H1 (cell line): Measurements from ENCODE around the gene RABGAP1. TPM values are rescaled to one million over a fixed set of nuclear protein-coding genes. Genes with fewer than 3 reads are reported as not detected.

ENCODE experiments used
- CTCF ChIA-PET: fragments of 300-600 bp; sonication (Branson Sonifier 250); formaldehyde crosslinking; loops from one replicate; lab custom pipeline; 2021; ENCODE audit not compliant: partially characterized antibody; lab: Charles Lee
- POLR2A ChIA-PET: fragments of 300-600 bp; sonication (Branson Sonifier 250); formaldehyde crosslinking; loops from one replicate; lab custom pipeline; 2021; ENCODE audit warnings: inconsistent platforms; ENCODE audit not compliant: partially characterized antibody; lab: Charles Lee
- DNase-seq, 2 experiments: peaks; one replicate each; pipeline versions ENCODE4 v3.0.0 to v3.0.0-alpha.2; 2010 to 2022; ENCODE audit warnings: low spot score in 2 of 2, low read depth in 1 of 2, mixed read lengths in 1 of 2
- FAIRE-seq: peaks from 2 replicates; lab custom pipeline; 2011; peaks lifted over from hg19 to GRCh38; lab: Jason Lieb, UNC
- H2AFZ ChIP-seq: 2 replicates; pipeline ENCODE4 v1.8.1; 2012; ENCODE audit warnings: low read length, inconsistent platforms
- H2AK5ac ChIP-seq: 2 replicates; pipeline ENCODE4 v1.6.1; 2013; ENCODE audit warnings: low read depth, low read length
- H2BK120ac ChIP-seq: replicated peaks from 2 replicates; pipeline ENCODE3; 2013; ENCODE audit warnings: low read depth, low read length, inconsistent platforms
- H2BK12ac ChIP-seq: 2 replicates; pipeline ENCODE4 v1.6.1; 2013; ENCODE audit warnings: low read depth, low read length
- H2BK15ac ChIP-seq: 2 replicates; pipeline ENCODE4 v1.6.1; 2013; ENCODE audit warnings: low read length
- H2BK20ac ChIP-seq: 2 replicates; pipeline ENCODE4 v1.6.1; 2013; ENCODE audit warnings: low read length
- H2BK5ac ChIP-seq: 2 replicates; pipeline ENCODE4 v1.6.1; 2013; ENCODE audit warnings: low read depth, low read length
- H3K14ac ChIP-seq: 2 replicates; pipeline ENCODE4 v1.6.1; 2013; ENCODE audit warnings: inconsistent platforms; ENCODE audit not compliant: insufficient read length
- H3K18ac ChIP-seq: 2 replicates; pipeline ENCODE4 v1.6.1; 2013; ENCODE audit warnings: low read length; ENCODE audit errors: extremely low read depth
- H3K23ac ChIP-seq: 2 replicates; pipeline ENCODE4 v1.6.1; 2013; ENCODE audit warnings: inconsistent platforms; ENCODE audit not compliant: insufficient read length
- H3K23me2 ChIP-seq: 2 replicates; pipeline ENCODE4 v1.6.1; 2013; ENCODE audit warnings: low read depth, low read length
- H3K27ac ChIP-seq: 2 replicates; pipeline ENCODE4 v1.6.1; 2011; ENCODE audit warnings: low read depth, low read length, inconsistent platforms
- H3K27me3 ChIP-seq, 4 experiments: replicated peaks in 1 of 4; 1 replicate in 1 of 4; 2 replicates in 3 of 4; pipeline versions ENCODE4 v1.6.1 to v1.8.1; 2011 to 2013; ENCODE audit warnings: low read length in 3 of 4, mild to moderate bottlenecking in 3 of 4, inconsistent platforms in 2 of 4, mixed read lengths in 2 of 4, moderate library complexity in 1 of 4; ENCODE audit not compliant: control insufficient read depth in 3 of 4, insufficient read depth in 3 of 4; ENCODE audit errors: extremely low read depth in 1 of 4
- H3K36me3 ChIP-seq, 4 experiments: 2 replicates each; pipeline versions ENCODE4 v1.6.1 to v1.8.1; 2011 to 2013; ENCODE audit warnings: mild to moderate bottlenecking in 4 of 4, low read length in 3 of 4, moderate library complexity in 2 of 4, control low read depth in 1 of 4, inconsistent platforms in 1 of 4; ENCODE audit not compliant: insufficient read depth in 4 of 4, control insufficient read depth in 2 of 4
- H3K4ac ChIP-seq: replicated peaks from 2 replicates; pipeline ENCODE3; 2013; ENCODE audit warnings: low read length, low read depth, mixed read lengths, inconsistent platforms; ENCODE audit not compliant: insufficient read length
- H3K4me1 ChIP-seq, 4 experiments: replicated peaks in 1 of 4; 1 replicate in 1 of 4; 2 replicates in 3 of 4; pipeline versions ENCODE4 v1.6.1 to v1.8.1; 2011 to 2013; ENCODE audit warnings: low read length in 3 of 4, inconsistent platforms in 2 of 4, mixed read lengths in 1 of 4; ENCODE audit not compliant: insufficient read depth in 4 of 4, control insufficient read depth in 3 of 4
- H3K4me2 ChIP-seq, 2 experiments: 2 replicates each; pipeline versions ENCODE4 v1.6.1 to v1.8.1; 2011 to 2013; ENCODE audit warnings: low read depth in 2 of 2, low read length in 2 of 2, control low read depth in 1 of 2, inconsistent platforms in 1 of 2, mild to moderate bottlenecking in 1 of 2; ENCODE audit not compliant: insufficient read depth in 1 of 2
- H3K4me3 ChIP-seq, 4 experiments: fragments of 200-600, 300-600 bp in 1 of 4; sonication (generic), shearing (Covaris generic), sonication (Bioruptor Twin) in 1 of 4; 2 replicates each; pipeline versions ENCODE4 v1.5.1 to v1.8.1; 2011 to 2016; ENCODE audit warnings: low read length in 4 of 4, low read depth in 3 of 4, control low read depth in 2 of 4, inconsistent platforms in 2 of 4, mild to moderate bottlenecking in 2 of 4, mixed read lengths in 1 of 4, moderate library complexity in 1 of 4; ENCODE audit not compliant: insufficient read depth in 2 of 4; ENCODE audit errors: extremely low read depth in 1 of 4
- H3K56ac ChIP-seq: replicated peaks from 2 replicates; pipeline ENCODE3; 2013; ENCODE audit warnings: low read depth, mild to moderate bottlenecking, mixed read lengths, low read length, inconsistent platforms; ENCODE audit not compliant: insufficient read length
- H3K79me1 ChIP-seq: 2 replicates; pipeline ENCODE4 v1.6.1; 2013; ENCODE audit warnings: low read depth, low read length, control low read depth
- H3K79me2 ChIP-seq, 2 experiments: 2 replicates each; pipeline versions ENCODE4 v1.6.1 to v1.8.1; 2012 to 2013; ENCODE audit warnings: low read length in 2 of 2, mild to moderate bottlenecking in 2 of 2, inconsistent platforms in 1 of 2; ENCODE audit not compliant: insufficient read depth in 2 of 2, control insufficient read depth in 1 of 2
- H3K9ac ChIP-seq, 4 experiments: replicated peaks in 1 of 4; 1 replicate in 1 of 4; 2 replicates in 3 of 4; pipeline versions ENCODE4 v1.6.1 to v1.8.1; 2011 to 2013; ENCODE audit warnings: low read depth in 3 of 4, low read length in 3 of 4, control low read depth in 2 of 4, mild to moderate bottlenecking in 2 of 4, moderate library complexity in 2 of 4, inconsistent platforms in 1 of 4; ENCODE audit errors: extremely low read depth in 1 of 4
- H3K9me3 ChIP-seq, 2 experiments: 2 replicates each; pipeline versions ENCODE4 v1.6.1 to v1.8.1; 2012 to 2013; ENCODE audit warnings: mild to moderate bottlenecking in 2 of 2, moderate library complexity in 2 of 2, control low read depth in 1 of 2, inconsistent platforms in 1 of 2, low read depth in 1 of 2, low read length in 1 of 2, mixed read lengths in 1 of 2; ENCODE audit not compliant: insufficient read depth in 2 of 2
- H4K20me1 ChIP-seq, 2 experiments: replicated peaks in 1 of 2; 2 replicates each; pipeline versions ENCODE3 to v1.8.1; 2011 to 2013; ENCODE audit warnings: inconsistent platforms in 2 of 2, low read length in 2 of 2, mild to moderate bottlenecking in 1 of 2; ENCODE audit not compliant: insufficient read depth in 2 of 2, control insufficient read depth in 1 of 2
- H4K5ac ChIP-seq: 2 replicates; pipeline ENCODE4 v1.6.1; 2013; ENCODE audit warnings: low read length, low read depth, mixed read lengths, inconsistent platforms; ENCODE audit not compliant: insufficient read length
- H4K8ac ChIP-seq: 2 replicates; pipeline ENCODE4 v1.8.0; 2013; ENCODE audit warnings: mild to moderate bottlenecking, moderate library complexity, low read length, inconsistent platforms; ENCODE audit not compliant: insufficient read depth; ENCODE audit errors: extremely low read depth
- H4K91ac ChIP-seq: replicated peaks from 2 replicates; pipeline ENCODE3; 2013; ENCODE audit warnings: low read length, mixed read lengths, inconsistent platforms; ENCODE audit not compliant: insufficient read length
- CHD2 ChIP-seq: IDR thresholded peaks from 2 replicates; pipeline ENCODE4 v1.6.1; 2012; ENCODE audit warnings: low read length, improper control_type of control experiment
- KDM1A ChIP-seq: fragments of 200-600, 300-600 bp; sonication (generic); IDR thresholded peaks from 2 replicates; pipeline ENCODE4 v1.7.1; 2016; ENCODE audit warnings: mild to moderate bottlenecking, low read length, borderline replicate concordance
- KDM5A ChIP-seq: fragments of 200-600 bp; IDR thresholded peaks from 2 replicates; pipeline ENCODE4 v1.7.1; 2012; ENCODE audit warnings: mild to moderate bottlenecking, low read length, inconsistent platforms, mixed read lengths
- PHF8 ChIP-seq: fragments of 200-600 bp; sonication (generic); conservative IDR thresholded peaks from 2 replicates; pipeline ENCODE4 v1.7.1; 2012; ENCODE audit warnings: low read depth, mild to moderate bottlenecking, inconsistent platforms, low read length, moderate library complexity
- SIRT6 ChIP-seq: IDR thresholded peaks from one replicate; pipeline ENCODE4 v1.7.1; 2012; ENCODE audit warnings: low read length, inconsistent platforms
- SIX5 ChIP-seq: IDR thresholded peaks from 2 replicates; pipeline ENCODE4 v1.6.1; 2011; ENCODE audit warnings: mild to moderate bottlenecking, low read depth, low read length
- SP2 ChIP-seq: IDR thresholded peaks from 2 replicates; pipeline ENCODE4 v1.6.1; 2012; ENCODE audit warnings: mild to moderate bottlenecking, low read length, inconsistent platforms
- TAF7 ChIP-seq: optimal IDR thresholded peaks from 2 replicates; pipeline ENCODE3; 2011; ENCODE audit warnings: low read depth, mild to moderate bottlenecking, inconsistent platforms, low read length, moderate library complexity, borderline replicate concordance
- ZNF274 ChIP-seq: IDR thresholded peaks from 2 replicates; pipeline ENCODE4 v1.7.0; 2012; ENCODE audit warnings: low read length, borderline replicate concordance; ENCODE audit errors: extremely low read depth
- WGBS, 2 experiments: shearing (Covaris generic) in 1 of 2; methylation state at CpG; one replicate each; pipeline versions ENCODE4 v1.1.6 to v1.1.7; 2013 to 2015; ENCODE audit warnings: low lambda C conversion rate in 2 of 2, mixed read lengths in 2 of 2, inconsistent platforms in 1 of 2, low coverage in 1 of 2, missing lambda C conversion rate in 1 of 2; ENCODE audit not compliant: insufficient replicate concordance in 2 of 2, insufficient coverage in 1 of 2, insufficient read length in 1 of 2; ENCODE audit errors: extremely low coverage in 1 of 2, missing lambda C conversion rate in 1 of 2; 5-methylcytosine and 5-hydroxymethylcytosine counted together
- polyA plus RNA-seq, 7 experiments: library from polyadenylated mRNA; depleted of rRNA in 3 of 7; stranded (reverse) in 5 of 7; unstranded in 2 of 7; fragments of >200 nt in 5 of 7; fragments of 200-250 nt in 2 of 7; gene quantifications; 1 replicate in 5 of 7; 2 replicates in 1 of 7; 4 replicates in 1 of 7; pipeline versions ENCODE4 v1.2.1 to v1.2.3, GENCODE V29; 2011 to 2013; ENCODE audit warnings: missing spikeins in 2 of 7, mixed read lengths in 2 of 7
- total RNA-seq: library from RNA; stranded (reverse); fragmentation: NEBNext Ultra II Directional; extraction: Animal tissue kit (Norgen Biotek cat#: 25700); gene quantifications from 2 replicates; pipeline ENCODE4 v1.2.1, GENCODE V29; 2021

Gene RABGAP1
- total and polyA plus RNA-seq, 2 of the 8 experiments (the other 6 are each of a cell fraction or from before 2014, with no cell fraction given), result 15.7 to 38.3 TPM

DNA sequence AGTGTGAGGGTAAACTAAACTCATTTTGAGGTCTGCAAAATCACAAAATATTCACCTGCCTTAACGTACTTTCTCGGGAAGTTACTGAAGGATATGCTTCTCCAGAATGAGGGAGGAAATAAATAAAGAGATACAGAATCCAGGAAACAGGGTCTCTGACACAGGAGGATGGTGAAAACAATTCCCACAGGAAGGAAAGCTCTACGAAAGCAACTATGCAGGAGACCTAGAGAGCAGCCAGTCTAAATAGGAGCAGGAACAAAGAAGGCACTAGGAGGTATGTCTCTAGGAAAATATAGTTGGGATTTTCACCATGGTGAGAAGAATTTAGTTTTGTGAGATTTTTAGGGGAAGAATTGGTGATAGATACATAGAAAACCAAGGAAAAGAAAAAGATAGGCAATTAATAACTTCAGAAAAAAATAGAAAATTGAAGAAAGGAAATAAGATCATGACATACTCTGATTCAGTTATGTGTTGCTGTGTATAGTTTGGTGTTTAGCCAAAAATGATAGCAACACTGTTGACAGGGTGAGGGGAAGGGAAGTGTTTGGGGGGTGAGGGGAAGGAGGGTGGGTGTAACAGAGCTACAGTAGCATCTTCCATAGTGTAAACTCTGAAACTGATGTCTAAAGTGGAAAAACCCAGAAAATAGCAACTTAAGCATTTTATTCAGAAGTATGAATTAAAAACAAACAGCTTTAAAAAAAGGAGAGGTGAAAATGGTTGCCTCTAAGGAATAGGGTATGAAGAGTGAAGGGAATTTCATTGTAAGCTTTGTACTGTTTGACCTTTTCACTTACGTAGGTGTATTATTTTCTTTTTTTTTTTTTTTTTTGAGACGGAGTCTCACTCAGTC, 102.5 kb downstream of the RABGAP1 start:
- H4K91ac ChIP-seq, result no peak overlapping the region
- no peaks in the 10 kb centered on the region for H3K23me2 ChIP-seq
- FAIRE-seq, result no peak
- no peak overlapping the region for H4K5ac ChIP-seq
- no peak overlapping the region for H2AK5ac ChIP-seq
- no peak overlapping the region for H2BK15ac ChIP-seq
- no peak overlapping the region for H4K8ac ChIP-seq
- POLR2A ChIA-PET, result interaction anchor here (1.3 kb wide), 1 partner anchor 12 kb away, joined by 3 read pairs; no protein-coding TSS in a partner anchor
- no peak overlapping the region for H2BK20ac ChIP-seq
- no peak overlapping the region for H3K27ac ChIP-seq
- TF ChIP-seq KDM1A, result no peak
- no peak for TF ChIP-seq SP2
- no peak for TF ChIP-seq CHD2
- no peak for TF ChIP-seq SIRT6
- TF ChIP-seq SIX5, result no peak
- no peak for TF ChIP-seq PHF8
- TF ChIP-seq KDM5A, result no peak
- no peak for TF ChIP-seq TAF7
- no peak for TF ChIP-seq ZNF274
- TF ChIP-seq, all 59 proteins: peak for 0
- Histone ChIP-seq H3K4me3 (no peak overlapping the region), H2BK12ac (no peak overlapping the region), H2BK120ac (no peak overlapping the region), H4K20me1 (peaks cover 0 to 2% of the 10 kb centered on the region in 2 experiments), H3K4me2 (no peak overlapping the region), H3K9ac (no peak overlapping the region), H3K36me3 (peaks cover 0 to 4% (median 0%) of the 10 kb centered on the region in 4 experiments; a peak in 4 of 8 replicates), H3K18ac (no peak overlapping the region), H3K23ac (no peak overlapping the region), H3K79me2 (no peaks in the 10 kb centered on the region), H3K27me3 (no peaks in the 10 kb centered on the region), H3K9me3 (no peaks in the 10 kb centered on the region), H2BK5ac (no peak overlapping the region), H2AFZ (no peak overlapping the region), H3K4me1 (no peaks in the 10 kb centered on the region), H3K56ac (no peak overlapping the region), H3K79me1 (no peaks in the 10 kb centered on the region), H3K14ac (no peak overlapping the region), H3K4ac (no peak overlapping the region)
- no peak for DNase-seq
- 80% methylated on average over 4 of the region's 5 CpGs; no CpG with 5 or more reads in 1 of the 2 experiments for WGBS, 2 experiments
- CTCF ChIA-PET, result interaction anchor here (0.6 to 1.7 kb wide), 3 partner anchors 13 to 47 kb away, joined by 3 to 5 read pairs (median 3); no protein-coding TSS in a partner anchor
